Stimulated activated CD8-positive, alpha-beta memory T cell treated with anti-CD3 and anti-CD28 coated beads, Interleukin-4, amount 100 ng/mL, for 1 hour (primary cell): ENCODE measurements around the gene AKAP12.
"Not testable (repeated sequence)": the region's sequence is repeated elsewhere in the genome, so short reads cannot be mapped to it uniquely, and the experiment has no call there.

Experiments used
- DNase-seq, 2 donors: peaks; one replicate each; pipeline ENCODE4 v3.0.0-alpha.2; 2020; ENCODE audit warnings: low read depth in 2 of 2, low spot score in 1 of 2

The AKAP12 gene

DNA sequence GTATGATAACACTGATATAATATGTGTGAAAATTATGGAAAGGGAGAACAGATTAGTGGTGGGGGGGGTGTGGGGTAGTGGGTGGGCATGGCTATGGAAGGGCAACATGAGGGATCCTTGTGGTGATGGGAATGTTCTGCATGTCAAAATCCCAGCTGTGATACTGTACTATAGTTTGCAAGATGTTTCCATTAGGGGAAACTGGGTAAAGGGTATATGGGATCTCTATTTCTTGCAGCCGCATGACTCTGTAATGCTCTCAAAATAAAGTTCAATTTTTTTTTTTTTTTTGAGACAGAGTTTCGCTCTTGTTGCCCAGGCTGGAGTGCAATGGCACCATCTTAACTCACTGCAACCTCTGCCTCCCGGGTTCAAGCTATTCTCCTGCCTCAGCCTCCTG lies 137.3 kb downstream of the AKAP12 start:
- no peak for DNase-seq

DNA sequence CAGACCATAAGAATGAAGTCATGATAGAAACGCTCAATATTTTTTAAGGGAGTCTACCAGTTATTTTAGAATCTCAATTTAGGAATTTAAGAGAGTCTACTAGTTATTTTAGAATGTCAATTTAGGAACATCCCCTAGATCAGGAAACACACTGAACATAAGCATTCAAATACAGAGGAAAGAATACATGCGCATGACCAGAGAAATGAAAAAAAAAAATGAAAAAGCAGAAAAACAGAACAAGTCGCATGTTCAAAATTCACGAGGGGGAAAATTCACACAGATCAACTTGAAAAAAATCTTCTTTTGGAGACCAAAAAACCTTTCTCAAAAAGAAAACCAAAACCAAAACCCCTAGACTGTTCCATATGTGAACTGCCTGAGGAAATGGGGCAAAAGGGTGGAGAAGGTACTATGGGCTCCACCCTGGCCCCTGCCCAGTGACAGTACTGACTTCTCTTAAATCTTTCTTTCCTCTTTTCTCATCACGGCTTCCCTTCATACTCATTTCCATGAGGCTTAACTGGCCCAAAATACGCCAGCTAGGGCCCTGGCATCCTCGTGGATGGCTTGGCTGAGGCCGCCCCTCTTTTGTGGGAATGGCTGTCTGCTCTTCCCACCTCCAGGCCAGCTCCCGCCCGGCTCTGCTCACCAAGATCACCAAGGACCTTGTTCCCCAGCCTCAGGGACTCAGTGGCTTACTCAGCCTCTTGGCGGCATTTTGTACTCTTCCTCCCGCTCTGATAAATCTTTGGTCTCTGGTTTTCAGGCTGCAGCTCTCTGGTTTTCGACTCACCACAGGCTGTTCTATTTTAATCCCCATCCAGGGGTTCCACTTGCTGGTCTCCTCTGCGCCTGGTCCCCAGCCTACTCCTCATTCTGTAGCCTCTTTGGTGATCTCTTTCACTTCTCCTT lies 140.4 kb downstream of the AKAP12 start:
- DNase-seq, result no peak

DNA sequence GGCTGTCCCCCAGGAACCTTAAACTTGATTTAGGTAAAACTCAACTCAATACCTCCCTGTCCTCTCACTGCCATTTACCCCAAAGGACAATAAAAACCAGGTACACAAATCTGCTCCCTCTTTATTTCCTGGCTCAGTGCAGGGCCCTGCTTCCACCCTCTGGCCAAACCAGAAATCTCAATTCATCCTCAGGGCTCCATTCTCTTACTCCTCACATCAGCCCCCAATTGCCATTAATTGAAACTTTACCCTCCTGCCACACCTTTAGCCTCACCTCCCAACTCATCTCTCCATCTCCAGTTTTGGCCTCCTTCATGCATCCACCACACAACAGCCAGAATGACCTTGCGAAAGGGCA lies 141.1 kb downstream of the AKAP12 start:
- DNase-seq, result no peak

DNA sequence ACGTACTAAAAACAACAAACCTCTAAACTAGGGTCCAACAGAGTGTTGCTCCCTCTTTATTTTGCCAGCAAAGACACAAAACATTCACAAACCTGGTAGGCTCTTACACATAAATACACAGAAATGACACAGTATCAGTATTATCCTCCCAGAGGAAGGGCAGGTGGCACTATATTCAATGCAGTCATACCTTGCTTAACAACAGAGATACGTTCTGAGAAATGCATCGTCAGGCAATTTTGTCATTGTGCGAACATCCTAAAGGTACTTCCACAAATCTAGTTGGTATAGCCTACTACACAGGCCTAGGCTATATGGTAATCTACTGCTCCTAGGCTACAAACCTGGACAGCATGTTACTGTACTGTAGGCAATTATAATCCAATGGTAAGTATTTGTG lies 142.0 kb downstream of the AKAP12 start:
- DNase-seq, result no peak

DNA sequence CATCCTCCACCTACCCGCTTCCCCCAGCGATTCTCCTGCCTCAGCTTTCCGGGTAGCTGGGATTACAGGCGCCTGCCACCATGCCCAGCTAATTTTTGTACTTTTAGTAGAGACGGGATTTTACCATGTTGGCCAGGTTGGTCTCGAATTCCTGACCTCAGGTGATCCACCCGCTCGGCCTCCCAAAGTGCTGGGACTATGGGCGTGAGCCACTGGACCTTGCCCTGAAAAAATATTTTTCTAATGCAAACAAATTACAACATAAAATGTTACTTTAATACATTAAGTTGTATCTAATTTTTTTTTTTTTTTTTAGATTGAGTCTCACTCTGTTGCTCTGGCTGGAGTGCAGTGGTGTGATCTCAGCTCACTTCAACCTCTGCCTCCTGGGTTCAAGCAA lies 142.9 kb downstream of the AKAP12 start:
- not testable (repeated sequence) for DNase-seq

DNA sequence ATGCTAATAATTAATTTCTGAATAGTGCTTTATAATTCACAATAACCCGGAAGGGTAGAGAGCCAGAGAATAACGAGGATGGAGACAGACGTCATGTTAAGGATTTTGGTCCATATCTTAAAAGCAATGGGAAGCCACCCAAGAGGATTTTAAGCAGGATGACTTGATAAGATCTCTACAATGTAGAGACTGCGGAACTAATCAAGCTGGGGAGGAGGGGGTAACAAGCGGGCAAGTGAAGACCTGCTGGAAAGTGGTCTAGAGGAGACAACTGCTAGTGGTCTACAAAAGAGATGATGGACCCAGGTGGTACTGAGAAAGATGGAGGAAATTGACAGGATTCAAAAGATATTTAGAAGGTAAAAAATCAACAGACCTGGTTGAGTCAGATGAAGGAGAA lies 144.4 kb downstream of the AKAP12 start:
- no peak for DNase-seq

DNA sequence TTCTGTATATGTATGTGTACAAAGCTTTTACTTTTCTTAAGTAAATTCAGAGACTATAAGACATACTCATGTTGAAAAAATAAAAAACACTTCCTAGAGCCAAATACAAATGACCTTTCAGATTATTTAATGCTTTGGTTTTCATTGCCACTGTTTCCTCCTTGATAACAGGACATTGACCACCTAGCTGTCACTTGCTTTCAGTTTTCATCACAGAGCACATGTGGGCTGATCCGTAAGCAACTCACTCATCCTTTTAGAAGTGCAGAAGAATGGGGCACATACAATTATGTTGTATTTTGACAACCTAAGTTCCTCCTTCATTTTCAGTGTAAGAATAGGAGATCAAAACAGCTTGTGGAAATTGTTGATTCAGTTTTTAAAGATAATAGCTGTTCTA lies 145.4 kb downstream of the AKAP12 start:
- DNase-seq, result no peak

DNA sequence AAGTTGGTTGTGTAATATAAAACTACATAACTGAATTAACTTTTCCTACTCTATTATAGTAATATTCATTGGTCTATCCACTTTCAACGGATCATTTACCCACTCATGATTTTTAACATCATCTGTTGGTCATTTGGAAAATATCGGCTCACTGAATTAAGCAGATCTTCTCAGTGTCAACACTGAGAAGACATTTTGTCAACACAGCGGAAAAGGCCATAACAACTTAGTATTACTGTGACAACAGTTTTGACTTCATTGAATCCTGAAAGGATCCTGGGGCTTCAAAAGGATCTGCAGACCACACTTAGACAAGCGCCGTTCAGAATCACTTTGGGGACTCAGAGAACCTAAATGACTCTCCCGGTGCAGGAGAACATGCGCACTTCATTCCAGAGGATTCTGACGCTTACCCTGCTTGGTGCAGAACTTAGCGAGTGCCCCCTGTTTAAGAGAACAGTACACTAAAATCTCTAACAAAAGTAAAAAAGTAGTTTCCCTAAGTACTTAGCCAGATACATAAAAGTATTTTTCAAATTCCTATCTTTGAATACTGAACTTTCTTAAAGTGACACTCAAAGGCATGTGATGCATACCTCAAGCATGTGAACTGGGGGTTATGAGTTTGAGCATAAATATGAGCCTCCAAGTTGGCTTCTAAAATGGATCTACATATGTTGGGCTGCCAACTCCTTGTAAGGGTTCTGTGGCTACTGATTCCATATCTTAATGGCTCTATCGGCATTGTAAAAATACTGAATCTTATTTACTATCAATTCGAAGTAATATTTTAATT lies 147.6 kb downstream of the AKAP12 start:
- DNase-seq, result no peak

DNA sequence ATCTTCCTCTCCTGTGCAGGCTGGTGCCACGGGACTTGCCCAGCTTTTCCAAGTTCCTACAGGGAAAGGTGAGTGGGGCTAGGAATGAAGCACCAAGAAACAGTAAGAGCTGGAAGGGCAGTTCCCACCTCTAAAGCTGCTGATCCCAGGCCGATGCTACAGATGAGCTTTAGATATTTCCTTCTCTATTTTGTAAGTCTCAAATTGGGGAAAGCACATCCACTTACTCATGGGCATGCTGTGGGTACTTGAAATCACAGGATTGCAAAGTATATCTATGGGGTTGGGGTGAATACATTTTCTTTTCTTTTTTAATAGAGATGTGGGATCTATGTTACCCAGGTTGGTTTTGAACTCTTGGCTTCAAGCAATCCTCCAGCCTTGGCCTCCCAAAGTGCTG lies 148.5 kb downstream of the AKAP12 start:
- no peak for DNase-seq

DNA sequence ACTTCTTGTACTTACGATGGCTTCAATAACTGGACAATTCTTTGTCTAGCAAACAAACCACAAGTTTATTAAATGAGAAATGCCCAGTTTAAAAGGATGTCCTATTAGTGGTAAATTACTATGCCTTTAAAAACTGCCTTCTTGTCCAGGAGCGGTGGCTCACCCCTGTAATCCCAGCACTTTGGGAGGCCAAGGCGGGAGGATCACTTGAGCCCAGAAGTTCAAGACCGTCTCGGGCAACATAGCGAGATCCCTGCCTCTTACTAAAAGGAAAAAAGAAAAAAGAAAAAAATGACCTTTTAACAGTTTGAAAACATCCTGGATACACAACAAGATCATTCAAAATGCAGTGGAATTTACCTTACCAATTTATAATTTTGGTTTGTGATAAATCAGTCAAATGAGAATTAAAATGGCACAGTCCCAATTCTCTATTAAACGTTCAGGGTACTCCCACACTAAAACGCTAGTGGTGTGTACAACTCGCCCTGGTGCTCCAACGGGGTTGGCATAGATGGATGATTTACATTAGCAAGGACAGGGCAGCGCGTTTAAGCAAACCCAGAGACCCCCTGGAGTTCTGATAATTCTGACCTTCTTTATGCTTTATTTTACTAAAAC lies 149.3 kb downstream of the AKAP12 start:
- DNase-seq, result no peak

DNA sequence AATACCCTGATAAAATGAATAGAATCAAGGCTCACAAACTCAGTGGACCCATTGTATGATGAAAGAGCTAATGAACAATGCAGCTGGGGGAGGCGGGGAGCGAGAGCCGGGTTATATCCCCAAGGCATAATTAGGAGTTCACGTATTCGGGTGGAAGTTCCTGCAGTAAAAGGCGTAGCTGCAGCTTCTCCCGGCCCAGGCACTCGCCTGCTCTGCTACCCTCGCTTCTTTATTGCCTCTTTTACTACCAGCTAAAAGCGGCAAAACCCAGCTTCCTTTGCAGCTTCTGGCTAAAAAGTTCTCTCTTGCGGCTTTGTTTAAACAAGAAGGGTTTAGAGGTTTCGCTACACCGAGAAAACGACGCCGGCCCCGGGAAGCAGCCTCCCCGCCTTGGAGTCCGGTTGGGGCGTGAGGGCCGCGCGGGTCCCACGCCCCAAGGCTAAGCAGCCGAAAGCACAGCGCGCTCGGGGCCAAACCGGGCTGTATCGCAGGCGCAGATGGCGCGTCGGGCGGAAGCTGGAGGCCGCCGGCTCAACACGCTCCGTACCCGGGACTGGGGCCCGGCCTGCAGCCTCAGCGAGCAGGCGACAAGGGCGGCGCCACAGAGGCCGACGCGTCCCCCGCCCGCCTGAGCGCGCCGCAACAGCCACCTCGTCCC lies 150.0 kb downstream of the AKAP12 start:
- no peak for DNase-seq

DNA sequence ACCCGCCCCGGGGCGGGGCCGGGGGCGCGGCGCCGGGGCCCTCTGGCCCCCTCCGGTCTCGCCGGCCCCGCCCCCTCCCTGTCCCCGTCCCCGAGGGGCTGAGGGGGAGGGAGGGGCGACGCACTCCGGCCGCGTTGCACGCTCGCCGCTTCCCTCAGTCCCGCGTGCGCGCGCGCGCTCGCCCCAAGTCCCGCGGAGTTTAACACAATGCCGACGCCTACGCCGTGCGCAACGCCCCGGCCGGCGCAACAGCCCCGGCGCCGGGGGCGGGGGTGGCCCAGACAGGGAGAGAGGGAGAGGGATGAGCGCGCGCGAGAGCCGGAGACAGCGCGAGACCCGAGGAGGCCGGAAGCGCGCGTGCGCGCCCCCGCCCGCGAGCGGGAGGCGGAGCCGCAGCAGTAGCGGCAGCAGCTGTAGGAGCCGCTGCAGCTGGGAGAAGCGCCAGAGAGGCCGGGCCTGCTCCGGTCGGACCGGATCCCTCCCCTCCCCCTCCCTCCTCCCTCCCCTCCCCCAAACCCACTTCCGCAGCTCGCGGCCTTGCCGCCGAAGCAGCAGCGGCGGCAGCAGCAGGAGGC lies 150.6 kb downstream of the AKAP12 start:
- peak; percentile 90 to 94 for DNase-seq

DNA sequence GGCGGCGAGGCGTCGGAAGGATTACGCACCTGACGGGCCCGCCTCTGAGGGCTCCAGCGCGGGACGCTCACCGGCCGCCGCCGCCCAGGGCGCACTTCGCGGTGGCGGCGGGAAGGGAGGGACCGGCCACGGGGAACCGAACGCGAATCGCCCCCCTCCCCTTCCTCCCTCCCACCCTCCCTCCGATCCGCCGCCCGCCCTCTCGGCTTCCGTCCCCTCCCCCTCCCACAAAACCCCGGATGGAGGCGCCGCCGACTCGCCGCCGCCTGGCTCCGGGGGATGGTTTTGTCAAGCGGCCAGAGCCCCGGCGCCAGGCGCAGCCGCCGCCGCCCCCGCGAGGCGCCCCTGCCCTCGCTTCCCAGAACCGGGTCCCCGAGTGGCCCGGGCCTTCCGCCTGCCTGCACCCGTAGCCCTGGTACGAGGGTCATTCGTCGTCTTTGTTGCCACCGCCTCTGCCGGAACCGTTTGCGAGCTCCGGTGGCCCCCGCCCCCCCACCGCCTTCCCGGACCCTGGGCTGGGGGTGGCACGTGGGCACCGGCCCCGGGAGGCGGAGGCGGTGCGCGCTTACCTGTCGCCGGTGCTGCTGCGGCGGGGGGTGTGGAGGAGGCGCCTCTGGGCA lies 151.2 kb downstream of the AKAP12 start:
- peak; percentile 53 to 72 for DNase-seq

DNA sequence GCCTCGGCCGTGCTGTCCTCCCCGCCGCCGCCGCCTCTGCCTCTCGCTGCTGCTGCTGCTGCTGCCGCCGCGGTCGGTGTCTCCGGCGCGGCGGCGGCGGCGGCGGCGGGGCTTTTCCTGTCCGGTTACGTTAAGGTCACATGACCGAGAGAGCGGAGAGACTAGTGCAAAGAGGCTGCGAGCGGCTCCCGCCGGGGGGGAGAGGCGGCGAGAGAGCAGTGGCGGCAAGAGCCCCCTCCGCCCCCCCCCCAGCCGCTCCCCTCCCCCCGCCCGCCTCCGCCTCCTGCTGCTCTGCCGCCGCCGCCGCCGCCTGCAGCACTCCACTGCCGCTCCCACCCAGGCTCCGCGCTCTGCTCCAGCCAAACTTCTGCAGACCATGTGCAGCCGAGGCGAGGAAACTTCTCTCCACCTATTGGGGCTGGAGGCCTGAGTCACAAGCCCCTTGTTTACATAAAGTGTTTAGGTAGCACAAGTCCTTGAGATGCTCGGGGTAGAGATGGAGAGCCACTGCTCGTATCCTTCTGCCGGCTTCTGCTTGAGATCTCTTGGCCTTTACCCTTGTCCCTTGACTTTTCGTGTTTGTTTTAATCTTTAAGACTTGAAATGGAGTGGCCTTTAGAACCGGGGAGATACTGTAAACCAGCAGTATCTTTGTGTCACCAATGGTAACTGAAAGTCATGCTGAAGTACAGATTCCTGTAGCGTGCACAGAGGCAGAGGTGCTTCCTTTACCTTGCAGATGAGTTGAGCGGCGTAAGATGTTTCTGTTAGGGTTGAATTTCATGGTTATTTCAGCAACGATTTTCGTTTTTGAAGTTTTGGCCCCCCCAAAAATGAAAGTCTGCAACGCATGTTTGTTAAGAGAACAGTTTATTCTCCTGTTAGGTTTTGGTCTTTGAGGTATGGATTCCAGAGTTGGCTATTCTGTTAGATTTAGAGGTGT lies 152.0 kb downstream of the AKAP12 start, which contains the start of gene ZBTB2:
TSS of gene ZBTB2 (minus strand) at position 89 of the 943 bp plus-strand sequence. CDS start 17,922 bp downstream, outside the sequence.
- peak; percentile 29 to 33 for DNase-seq

DNA sequence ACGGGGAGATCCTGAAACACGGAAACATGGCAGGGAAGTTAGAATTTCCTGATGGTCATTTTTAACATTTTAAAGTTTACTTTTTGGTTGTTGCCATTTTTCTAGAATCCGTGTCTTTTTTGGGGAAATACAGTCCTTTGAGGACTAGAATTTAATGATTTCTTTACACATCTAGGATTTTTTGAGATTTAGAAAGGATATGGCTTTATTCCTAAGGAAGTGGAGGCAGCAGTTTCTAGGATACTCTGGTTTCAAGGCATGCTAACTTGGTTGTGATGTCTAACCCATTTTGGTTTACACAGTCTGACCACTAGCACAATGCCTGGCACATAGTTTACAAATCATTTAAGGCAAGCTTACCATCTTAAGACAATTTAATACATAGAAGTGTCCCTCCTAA lies 152.7 kb downstream of the AKAP12 start:
- DNase-seq, result no peak

DNA sequence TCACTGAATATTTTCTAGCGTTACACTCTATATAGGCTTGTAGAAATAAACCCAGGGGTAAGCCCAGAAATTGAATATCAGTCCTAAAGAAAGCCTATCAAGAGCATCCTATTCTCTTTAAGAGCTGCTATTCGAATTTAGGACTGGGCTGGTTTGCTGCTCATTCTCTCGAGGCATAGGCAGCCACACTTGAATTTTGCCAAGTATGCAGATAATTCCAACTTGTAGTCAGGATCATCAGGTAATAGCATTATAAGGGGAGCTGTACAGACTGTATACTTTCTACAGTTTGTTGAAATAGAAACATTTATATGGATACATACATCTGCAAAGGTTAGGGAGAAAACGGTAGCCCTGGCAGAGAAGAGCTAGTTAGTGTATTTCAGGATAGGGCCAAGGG lies 153.6 kb downstream of the AKAP12 start:
- no peak for DNase-seq

DNA sequence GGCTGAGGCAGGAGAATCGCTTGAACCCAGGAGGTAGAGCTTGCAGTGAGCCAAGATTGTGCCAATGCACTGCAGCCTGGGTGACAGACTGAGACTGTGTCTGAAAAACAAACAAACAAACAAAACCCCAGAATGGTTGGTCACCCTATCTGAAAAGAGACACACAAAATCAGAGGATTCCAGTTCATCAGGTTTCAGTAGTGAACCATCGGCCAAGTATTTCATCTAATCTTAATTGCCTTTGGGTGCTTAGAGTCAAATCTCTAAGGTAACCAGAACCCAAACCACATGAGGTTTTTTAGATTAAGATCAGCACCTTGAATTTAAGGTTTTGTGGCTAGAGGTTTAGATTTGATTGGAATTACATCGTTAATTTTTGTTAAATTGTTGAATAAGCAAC lies 159.9 kb downstream of the AKAP12 start:
- DNase-seq, result no peak

DNA sequence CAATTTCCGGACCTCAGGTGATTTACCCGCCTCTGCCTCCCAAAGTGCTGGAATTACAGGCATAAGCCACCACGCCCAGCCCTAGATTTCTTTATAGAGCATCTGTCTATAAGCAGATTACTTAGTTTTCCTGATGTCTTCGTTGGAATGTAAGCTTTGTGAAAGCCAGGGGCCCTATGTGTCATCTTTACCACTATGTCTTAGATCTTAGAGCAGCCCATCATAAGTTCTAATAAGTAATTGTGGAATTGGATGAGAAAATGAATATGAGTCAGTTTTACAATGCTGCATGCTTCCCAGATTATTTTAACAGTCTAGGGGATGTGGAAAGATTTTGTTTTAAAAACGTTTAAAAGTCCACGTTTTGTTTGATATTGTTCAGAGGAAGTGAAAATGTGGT lies 160.7 kb downstream of the AKAP12 start:
- DNase-seq, result no peak

DNA sequence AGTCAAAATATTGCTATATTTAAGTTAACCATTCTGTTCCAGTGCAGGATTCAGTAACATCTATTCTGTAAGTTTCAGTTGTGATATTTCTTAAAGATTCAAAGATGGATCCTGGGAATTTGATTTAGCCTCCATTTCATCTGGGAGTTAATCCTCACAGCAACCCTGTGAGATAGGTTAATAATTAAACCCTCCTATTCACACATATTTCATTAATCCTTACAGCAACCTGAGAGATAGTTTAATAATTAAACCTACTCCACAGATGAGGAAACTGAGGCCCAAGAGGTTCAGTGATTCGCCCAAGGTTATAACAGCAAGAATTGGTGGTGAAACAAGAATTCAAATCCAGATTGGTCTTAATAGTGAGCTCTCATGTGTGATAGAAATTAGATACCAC lies 162.5 kb downstream of the AKAP12 start:
- no peak for DNase-seq
